ENCODE data around the gene SIX5. TPM values are rescaled to one million over a fixed set of nuclear protein-coding genes. Genes with fewer than 3 reads are reported as not detected.

Gene SIX5
- total RNA-seq, 1 experiment from 2014 or later, result 38.7 TPM

GRCh38 chr19:45785781-45786532, 16.9 kb upstream of the SIX5 start:
- ChIA-PET POLR2A (no interaction called here), CTCF (no interaction called here)
- ATAC-seq (no peak), DNase-seq (ENCODE audit: low read depth, low spot score) (no peak)
- Histone ChIP-seq H3K27ac (ENCODE audit: low read length) (no peak overlapping the region), H3K4me1 (ENCODE audit: control insufficient read depth, insufficient read depth, low read length) (peaks cover 15% of the 10 kb centered on the region), H3K36me3 (ENCODE audit: control insufficient read depth, insufficient read depth, low read length) (peaks cover 5% of the 10 kb centered on the region; the same call in 1 of the 2 replicates), H3K9me3 (ENCODE audit: control insufficient read depth, insufficient read depth, low read depth, low read length) (no peaks in the 10 kb centered on the region), H3K4me3 (ENCODE audit: low read depth in 2 of 2, low read length in 2 of 2) (no peak overlapping the region), H3K27me3 (ENCODE audit: control insufficient read depth, insufficient read depth, low read length) (no peaks in the 10 kb centered on the region)
- BruUV-seq (replicated peaks), result no TSS peak
- in situ Hi-C loops (cut with HindIII; ENCODE audit: low pct_unique_long_range_greater_than_20kb, low sequenced_read_pairs) (no loop called here), intact Hi-C loops (cut with micrococcal nuclease; ENCODE audit: unreplicated experiment) (no loop called here)
- TF ChIP-seq REST (IDR thresholded peaks at IDR 0.05; ENCODE audit: insufficient read depth in 1 of 2, low read depth in 2 of 2, low read length in 1 of 2), result no peak
- TF ChIP-seq TCF7L2 (IDR thresholded peaks at IDR 0.05; ENCODE audit: low read depth, low read length), result no peak

- H3K4me1 ChIP-seq (ENCODE audit: control insufficient read depth, insufficient read depth, low read length), result peaks cover 21% of the 10 kb centered on the region
- H3K36me3 ChIP-seq (ENCODE audit: control insufficient read depth, insufficient read depth, low read length), result peaks cover 5% of the 10 kb centered on the region; the same call in 1 of the 2 replicates
- ChIA-PET CTCF (no interaction called here), POLR2A (no interaction called here)
- no peak overlapping the region for H3K4me3 ChIP-seq (ENCODE audit: low read depth in 2 of 2, low read length in 2 of 2)
- no peaks in the 10 kb centered on the region for H3K27me3 ChIP-seq (ENCODE audit: control insufficient read depth, insufficient read depth, low read length)
- no peaks in the 10 kb centered on the region for H3K9me3 ChIP-seq (ENCODE audit: control insufficient read depth, insufficient read depth, low read depth, low read length)
- intact Hi-C loops (cut with micrococcal nuclease; ENCODE audit: unreplicated experiment), result no loop called here
- no TSS peak for BruUV-seq (replicated peaks)
- ATAC-seq (no peak), DNase-seq (ENCODE audit: low read depth, low spot score) (no peak)
- TF ChIP-seq POLR2AphosphoS5 (IDR thresholded peaks at IDR 0.05; ENCODE audit: low read depth, low read length) (no peak), REST (IDR thresholded peaks at IDR 0.05; ENCODE audit: insufficient read depth in 1 of 2, low read depth in 2 of 2, low read length in 1 of 2) (no peak), SIN3A (IDR thresholded peaks at IDR 0.05; ENCODE audit: borderline replicate concordance, insufficient read depth, low read depth, low read length) (no peak), CTCF (IDR thresholded peaks at IDR 0.05) (no peak), TCF7L2 (IDR thresholded peaks at IDR 0.05; ENCODE audit: low read depth, low read length) (no peak)
- in situ Hi-C loops (cut with HindIII; ENCODE audit: low pct_unique_long_range_greater_than_20kb, low sequenced_read_pairs), result no loop called here
- peak overlapping the region; percentile 39; the same call in 1 of the 2 replicates for H3K27ac ChIP-seq (ENCODE audit: low read length)
Measured at GRCh38 chr19:45785097-45785496, 16.0 kb upstream of the SIX5 start.
